GM21825 (cell line): ENCODE results near the gene RRP1B.
"Not testable (repeated sequence)": the region's sequence is repeated elsewhere in the genome, so short reads cannot be mapped to it uniquely, and the experiment has no call there.

Experiments used
- ATAC-seq: cut with Tn5 transposase; IDR thresholded peaks from one replicate; pipeline ENCODE4 v1.9.1; 2021; ENCODE audit warnings: mild to moderate bottlenecking, moderate library complexity; ENCODE audit not compliant: unreplicated experiment

Gene RRP1B

DNA sequence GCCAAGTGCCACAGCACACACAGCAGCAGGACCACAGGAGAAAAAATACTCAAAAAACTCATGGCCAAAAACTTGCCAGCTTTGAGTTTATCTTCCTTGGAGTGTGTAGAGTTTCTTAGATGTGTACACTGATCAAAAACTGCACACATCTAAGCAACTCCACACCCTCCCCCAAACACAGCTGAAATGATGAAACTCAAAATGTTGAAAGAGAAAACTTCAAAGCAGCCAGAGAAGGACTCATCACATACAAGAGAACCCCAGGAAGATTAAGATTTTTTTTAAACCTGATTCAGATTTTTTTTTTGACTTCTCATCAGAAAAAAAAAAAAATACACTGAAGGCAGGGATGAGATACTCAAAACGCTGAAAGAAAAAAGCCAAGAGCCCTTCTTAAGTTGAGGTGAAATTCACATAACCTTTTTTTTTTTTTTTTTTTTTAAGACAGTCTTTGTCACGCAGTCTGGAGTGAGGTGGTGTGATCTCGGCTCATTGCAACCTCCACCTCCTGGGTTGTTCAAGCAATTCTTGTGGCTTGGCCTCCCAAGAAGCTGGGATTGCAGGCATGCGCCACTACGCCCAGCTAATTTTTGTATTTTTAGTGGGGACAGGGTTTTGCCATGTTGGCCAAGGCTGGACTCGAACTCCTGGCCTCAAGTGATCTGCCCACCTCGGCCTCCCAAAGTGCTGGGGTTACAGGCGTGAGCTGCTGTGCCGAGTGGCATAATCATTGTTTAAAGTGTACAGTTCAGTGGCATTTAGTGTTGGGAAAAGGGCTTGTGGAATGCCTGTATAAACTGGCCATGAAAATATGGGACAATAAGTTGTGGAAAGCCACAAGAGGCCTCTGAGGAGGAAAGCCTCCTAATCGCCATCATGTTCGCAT is 38.6 kb downstream of the RRP1B start:
- ATAC-seq, result no peak

DNA sequence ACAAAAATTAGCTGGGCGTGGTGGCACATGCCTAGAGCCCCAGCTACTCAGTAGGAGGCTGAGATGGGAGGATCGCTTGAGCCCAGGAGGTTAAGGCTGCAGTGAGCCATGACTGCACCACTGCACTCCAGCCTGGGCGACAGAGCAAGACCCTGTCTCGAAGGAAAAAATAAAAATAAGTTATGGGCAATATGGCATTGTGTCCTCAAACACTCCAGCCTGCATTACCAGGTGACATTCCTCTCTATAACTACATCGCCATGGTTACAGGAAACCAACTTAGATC is 40.1 kb downstream of the RRP1B start:
- ATAC-seq, result not testable (repeated sequence)

DNA sequence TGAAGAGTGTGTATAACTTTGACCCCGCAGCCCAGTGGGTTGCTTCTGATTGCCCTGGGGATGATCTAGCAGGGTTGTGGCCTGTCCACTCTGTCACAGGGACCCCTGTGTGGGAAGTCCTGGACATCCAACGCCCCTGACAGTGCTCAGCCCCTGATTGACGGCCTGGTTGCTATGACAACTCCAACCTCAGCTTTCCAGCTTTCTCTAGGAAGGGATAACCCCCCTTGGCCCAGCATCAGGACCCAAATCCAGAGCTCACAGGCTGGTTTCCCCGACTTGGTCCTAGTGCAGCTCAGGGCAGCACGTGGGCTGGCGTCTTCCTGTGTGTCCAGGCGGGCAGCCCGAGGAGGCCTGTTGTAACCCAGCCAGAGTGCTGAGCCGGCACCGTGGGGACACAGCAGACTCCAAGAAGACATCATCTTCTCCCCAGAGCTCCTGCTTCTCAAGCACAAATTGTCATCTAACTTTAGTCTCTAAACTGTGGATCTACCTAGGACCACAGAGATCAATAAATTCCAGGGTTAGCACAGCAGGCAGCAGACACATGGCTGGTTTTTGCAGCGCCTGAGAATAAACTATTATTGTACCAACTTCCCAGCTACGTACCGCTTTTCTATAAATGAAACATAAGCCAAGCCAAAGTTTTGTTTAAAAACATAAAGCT is 40.7 kb downstream of the RRP1B start:
- no peak for ATAC-seq

DNA sequence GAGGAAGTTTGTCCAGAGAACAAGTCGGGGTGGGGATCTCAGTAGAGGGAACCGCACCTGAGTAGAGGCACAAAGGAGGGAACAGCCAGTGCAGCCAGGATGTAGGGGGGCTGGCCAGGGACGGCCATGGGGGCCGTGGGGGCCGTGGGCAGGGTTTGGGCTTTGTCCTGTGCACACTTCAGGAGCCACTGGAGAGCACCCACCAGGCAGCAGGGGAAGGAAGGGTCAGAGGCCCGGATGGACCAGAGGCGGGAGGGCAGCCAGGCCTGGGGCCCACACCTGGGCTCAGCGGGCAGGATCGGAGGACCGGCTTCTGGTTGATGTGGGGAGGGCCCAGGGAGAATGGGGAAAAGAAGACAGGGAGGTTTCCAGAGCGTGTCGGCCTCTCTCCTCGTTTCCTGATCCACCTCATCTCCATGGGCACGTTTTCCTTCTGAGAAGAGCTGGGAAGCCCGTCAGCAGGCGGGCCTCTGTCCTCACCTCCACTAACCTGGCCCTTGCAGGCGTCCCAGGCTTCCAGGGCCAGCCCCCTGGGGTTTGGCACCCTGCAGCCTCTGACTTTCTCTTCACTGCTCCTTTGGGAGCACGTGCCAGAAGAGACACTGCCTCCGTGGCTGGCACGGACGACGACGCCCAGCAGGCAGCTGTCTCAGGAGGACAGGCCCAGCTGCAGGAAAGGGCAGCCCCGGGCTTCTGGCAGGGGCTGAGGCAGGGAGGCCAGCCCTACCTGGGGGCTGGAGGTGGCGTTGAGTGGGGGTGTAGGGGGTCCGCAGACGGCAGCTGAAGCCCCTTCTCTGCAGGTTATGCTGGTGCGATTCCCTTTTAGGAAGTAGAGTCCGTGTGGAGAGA is 42.8 kb downstream of the RRP1B start:
- no peak for ATAC-seq

DNA sequence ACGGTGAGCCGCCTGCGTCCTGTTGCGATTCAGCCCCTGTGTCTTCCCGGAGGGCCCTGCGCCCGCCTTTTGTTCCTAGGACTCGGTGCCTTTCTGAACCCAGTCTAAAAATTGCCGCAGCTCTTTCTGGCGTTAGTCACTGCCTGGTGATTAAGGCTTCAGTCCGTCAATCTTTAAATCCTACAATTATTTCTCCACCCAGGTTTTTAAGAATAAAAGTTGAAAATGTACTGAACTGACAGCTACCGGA is 43.4 kb downstream of the RRP1B start:
- no peak for ATAC-seq

DNA sequence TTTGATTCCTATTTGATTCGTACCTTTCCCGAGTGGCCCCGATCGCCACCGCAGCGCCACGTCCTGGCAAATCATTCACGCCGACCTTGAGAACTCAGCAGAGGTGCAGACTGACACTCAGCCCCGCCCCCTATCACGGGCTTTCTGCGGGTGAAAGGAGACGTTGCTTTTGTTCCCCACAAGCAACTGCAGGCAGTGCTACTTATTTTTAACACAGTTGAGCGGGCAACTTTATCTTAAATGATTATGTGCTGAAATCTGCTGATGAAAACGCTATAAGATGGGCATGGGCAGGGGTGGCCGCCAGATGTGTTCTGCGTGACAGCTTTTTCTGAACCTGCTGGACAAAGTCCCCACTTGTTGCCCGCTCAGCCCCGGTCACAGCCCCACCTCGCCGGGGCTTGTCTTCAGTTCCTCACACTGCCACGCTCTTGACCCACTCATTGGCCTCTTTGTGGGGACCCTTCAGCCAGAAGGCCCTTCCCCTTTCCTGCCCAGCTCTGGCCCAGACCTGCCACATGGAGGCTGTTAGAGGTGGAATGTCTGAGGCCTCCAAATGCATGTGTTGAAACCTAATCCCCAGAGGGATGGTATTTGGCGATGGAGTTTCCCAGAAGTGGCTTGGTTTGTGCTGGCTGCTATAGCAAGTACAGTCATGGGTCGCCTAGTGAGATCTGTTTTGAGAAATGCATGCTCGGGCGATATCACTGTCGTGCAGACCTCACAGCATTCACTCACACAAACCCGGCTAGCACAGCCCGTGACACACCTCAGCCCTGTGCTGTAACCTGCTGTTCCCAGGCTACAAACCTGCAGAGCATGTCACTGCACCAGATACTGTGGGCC is 43.9 kb downstream of the RRP1B start:
- ATAC-seq, result no peak

DNA sequence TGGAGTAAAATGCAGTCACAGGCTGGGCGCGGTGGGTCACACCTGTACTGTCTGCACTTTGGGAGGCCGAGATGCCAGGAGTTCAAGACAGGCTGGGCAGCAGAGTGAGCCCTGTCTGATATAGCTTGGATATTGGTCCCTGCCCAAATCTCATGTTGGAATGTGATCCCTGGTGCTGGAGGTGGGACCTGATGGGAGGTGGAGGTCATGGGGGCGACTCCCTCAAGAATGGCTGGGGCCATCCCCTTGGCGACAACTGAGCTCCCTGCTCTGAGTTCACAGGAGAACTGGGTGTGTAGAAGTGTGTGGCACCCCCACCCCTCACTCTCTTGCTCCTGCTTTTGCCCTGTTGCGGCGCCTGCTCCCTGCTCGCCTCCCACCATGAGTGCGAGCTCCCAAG is 48.1 kb downstream of the RRP1B start:
- ATAC-seq, result no peak

DNA sequence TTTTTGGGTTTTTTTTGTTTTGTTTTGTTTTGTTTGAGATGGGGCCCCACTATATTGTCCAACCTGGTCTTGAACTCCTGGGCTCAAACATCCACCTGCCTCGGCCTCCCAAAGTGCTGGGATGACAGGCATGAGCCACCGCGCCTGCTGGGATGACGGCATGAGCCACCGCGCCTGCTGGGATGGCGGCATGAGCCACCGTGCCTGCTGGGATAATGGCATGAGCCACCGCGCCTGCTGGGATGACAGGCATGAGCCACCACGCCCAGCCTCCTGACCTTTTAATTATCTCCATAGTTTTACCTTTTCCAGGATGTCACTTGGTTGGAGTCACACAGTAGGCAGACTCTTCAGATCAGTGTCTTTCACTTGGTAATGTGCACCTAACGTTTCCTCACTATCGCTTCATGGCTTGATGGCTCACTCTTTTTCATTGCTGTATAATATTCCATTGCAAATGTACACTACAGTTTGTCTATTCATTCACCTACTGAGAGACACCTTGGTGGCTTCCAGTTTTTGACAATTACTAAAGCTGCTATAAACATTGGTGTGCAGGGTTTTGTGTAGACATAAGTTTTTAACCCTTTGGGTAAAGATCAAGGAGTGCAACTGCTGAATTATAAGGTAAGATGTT is 49.5 kb downstream of the RRP1B start:
- no peak for ATAC-seq

DNA sequence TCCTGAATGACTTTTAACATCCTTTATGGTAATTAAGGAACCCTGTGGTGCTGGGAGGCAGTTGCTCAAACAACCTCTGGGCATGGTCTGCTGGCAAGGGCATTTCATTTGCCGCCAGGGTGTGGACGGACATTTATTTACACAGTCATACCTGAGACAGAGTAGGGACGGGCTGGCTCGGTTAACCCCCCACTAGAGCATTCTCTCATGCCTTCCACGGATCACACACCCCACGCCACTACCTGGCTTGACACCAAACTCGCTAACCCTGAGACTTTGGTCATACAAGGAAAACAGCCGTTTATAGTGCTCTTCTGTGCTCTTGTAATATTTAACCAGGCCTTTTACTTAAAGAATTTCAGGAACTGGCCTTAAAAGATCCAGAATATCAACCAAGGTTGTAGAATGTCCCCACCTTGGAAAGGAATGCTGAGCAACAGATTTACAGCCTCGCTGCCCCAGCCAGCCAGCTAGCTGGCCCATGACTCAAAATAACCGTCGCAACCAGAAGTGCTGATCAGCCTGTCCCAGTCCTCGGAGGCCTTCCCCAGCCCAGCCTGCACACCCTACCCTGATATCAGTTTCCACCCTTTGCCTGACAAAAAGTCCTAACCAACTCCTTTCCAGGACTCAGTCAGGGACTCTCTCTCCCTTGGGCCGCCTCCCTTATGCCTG is 53.0 kb downstream of the RRP1B start:
- no peak for ATAC-seq

DNA sequence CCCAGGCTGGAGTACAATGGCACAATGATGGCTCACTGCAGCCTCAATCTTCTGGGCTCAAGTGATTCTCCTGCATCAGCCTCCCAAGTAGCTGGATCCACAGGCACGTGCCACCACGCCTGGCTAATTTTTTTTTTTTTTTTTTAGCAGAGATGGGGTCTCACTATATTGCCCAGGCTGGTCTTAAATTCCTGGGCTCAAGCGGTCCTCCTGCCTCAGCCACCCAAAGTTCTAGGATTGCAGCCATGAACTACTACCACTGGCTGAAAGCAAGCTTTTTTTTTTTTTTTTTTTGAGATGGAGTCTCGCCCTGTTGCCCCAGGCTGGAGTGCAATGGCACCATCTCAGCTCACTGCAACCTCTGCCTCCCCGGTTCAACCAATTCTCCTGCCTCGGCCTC is 53.8 kb downstream of the RRP1B start:
- ATAC-seq, result not testable (repeated sequence)

DNA sequence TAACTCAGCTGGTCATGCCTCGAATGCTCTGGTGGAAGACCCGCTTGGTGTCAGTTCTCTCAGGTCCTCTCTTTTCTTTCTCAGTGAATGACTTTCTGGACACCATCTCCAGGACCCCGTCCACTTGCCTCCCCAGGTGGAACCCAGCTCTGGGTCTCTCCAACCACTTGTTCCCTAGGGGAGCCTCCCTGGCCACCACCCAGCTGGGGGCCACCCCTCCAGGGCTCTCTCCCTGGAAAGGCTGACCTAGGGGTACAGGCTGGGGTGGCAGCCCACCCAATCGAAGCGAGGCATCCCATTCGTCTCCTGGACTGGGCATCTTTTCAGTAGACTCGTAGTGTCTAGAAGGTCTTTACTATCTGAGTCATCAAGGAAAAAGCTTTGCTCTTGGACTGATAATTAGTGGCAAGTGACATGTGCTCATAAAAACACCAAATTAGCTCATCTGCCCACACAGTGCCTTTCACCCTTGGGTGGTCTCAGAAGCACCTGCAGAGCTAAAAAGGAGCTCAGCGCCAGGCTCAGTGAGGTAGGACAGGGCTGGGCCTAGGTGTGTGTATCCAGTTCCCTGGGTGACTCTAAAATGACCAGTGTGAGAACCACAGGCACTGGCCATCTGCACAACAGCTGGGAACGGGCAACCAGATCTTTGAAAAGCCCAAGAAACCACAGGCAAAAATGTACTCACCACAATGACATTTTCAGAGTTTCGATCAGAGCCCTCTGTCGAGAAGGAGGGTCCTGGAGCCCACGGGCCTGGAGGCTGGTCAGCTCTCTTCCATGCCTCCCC is 57.2 kb downstream of the RRP1B start:
- ATAC-seq, result peak; percentile 28

DNA sequence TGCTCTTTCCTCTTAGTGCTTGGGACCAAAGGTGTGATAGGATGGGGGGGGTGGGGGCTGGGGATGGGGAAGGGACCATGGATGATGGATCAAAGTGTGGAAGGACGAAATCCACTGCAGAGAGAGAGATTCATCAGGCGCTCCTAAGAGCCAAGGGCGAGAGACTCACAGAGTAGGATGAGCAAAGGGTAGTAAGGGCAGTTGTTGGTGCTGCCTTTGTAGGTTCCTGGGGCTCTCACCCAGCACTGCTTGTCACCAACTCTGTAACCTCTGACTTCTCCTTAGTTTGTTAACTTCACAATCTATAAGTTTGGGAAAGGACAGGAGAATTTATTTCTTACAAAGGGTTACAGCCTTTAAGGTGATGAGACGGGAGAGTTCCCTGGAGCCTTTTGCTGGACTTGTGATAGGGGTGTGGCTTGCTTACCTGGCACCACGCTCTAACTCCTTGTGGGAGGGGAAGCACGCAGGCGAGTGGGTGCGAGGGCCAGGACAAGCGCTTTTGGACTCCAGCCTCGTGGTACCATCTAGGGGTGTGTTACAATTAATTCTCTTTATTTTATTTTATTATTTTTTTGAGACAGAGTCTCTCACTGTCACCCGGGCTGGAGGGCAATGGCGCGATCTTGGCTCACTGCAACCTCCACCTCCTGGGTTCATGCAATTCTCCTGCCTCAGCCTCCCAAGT is 58.0 kb downstream of the RRP1B start:
- ATAC-seq, result no peak

DNA sequence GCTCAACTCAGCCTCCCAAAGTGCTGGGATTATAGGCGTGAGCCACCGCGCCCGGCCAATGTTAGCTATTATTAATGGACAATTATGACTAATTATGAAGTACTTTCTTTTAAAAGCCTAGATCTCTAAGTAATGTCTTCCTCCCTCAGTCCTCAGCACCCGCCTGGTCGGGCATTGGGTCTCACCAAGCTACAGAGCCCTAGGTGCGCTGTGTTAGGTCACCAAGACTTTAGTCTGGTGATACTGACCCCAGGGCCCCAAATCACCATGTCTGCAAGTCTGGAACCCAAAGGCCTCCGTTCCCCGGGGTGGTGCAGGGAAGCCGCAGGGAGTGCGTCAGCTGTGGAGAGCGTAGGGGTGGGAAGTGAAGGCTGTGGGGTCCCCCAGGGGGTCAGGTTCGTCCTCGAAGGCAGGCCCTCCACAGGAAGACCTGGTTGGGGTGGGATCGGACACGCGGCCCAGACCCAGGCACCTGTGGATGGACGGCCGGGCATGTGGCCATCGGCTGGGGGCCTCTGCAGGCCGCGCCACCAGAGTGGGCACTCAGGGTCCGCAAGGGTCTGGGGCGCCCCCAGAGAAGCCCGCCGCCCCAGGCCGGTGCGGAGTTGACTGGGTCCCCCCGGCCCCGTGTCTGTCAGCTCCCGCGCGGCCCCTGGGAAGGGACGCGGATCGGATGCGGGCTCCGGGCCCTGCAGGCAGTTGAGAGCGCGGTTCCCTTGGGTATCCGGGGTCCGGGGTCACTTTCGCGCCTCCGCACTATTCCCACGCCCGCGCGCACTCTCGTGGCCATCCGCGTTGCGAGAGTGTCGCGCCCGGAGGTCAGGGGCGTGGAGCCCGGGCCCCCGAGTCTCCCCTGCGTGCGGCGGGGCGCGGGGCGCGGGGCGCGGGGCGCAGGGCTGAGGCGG is 58.9 kb downstream of the RRP1B start:
- no peak for ATAC-seq

DNA sequence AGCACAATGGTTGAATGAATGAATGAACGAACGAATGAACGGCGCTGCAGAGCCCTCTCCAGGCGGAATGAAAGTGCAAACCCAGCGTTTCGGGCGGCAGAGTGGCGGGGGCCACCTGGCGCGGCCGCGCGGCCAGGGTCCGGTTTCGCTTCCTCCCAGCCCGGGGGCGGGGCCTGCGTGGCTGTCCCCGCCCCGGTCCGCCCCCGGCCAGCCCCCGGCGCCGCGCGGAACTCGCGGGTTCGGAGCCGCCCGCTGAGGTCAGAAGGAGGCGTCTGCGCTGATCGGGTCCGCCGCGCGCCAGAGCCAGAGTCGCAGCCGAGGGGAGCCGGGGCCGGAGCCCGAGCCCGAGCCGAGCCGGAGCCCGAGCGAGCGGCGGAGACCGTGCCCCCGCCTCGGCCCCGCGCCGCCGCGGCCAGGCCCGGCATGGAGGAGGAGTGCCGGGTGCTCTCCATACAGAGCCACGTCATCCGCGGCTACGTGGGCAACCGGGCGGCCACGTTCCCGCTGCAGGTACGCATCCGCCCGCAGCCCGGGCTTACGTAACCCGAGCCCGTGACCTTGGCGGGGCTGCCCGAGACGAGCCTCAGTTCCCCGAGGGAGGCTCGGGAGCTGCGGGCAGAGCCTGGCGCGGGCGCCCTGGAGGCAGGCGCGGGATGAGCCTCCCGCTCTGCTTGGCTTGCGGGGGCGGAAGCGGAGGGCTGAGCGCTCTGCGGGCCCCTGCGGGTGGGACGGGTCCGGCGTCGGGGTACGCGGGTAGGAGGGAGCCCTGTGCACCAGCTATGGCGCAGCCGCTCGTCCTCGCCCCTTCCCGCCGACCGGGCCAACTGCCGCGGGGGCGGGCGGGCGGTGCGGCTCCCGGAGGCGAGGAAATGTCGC is 59.8 kb downstream of the RRP1B start, which contains the start of gene PDXK:
Gene PDXK, plus strand, starts transcription at position 258 of the 876 bp plus-strand sequence. Its CDS starts 166 bp downstream, at position 424.
- ATAC-seq, result peak; percentile 48

DNA sequence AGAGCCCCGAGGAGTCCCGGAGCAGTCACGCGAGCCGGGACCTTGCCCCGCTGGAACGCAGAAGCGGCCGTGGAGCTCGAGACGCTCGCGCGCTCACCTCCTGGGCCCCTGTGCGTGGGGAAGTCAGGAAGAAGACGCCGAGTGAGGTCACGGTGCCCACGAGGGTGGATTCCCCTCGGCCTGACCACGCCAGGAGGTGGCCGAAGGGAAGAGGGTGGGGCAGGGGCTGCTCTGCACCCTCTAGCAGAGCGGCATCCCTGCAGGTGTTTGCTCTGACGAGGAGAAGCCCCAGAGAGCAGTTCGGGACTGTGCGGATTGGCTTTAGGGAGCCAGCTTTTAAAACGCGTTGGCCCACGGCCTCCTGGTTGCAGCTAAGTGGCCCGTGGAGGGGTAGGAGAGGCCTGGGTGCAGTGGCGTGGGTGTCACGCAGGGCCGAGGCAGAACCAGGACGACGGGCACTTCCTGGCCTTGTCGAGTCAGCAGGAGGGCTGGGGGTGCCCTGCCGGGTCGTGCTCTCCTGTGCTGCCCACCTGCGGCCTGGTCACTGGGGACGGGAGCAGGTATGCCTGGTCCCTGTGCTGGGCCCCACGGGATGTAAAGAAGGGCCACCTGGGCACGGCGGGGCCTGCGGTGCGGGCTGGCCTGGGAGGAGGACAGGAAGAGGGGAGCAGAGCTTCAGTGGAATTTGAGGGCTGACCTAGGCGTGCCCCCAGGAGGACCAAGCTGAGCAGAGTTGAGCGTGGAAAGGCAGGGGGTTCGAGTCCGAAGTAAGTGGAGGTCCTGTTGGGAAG is 60.6 kb downstream of the RRP1B start:
- no peak for ATAC-seq
